OCI-LY7 (cell line): Measurements from ENCODE around the gene DHX57.

Experiments used
- CTCF ChIP-seq: fragments of 200-600 bp; sonication (generic); conservative IDR thresholded peaks from 2 replicates; pipeline ENCODE4 v1.5.1; 2014; ENCODE audit warnings: mild to moderate bottlenecking, antibody characterized with exemption, low read length, moderate library complexity, mixed read lengths
- EZH2phosphoT487 ChIP-seq: fragments of 200-600 bp; sonication (generic); IDR thresholded peaks from 2 replicates; pipeline ENCODE4 v1.6.1; 2018; ENCODE audit warnings: low read depth, borderline replicate concordance, mild to moderate bottlenecking, mixed run types, antibody characterized with exemption, low read length, moderate library complexity, mixed read lengths

GRCh38 chr2:38794235-38794946 is 81.3 kb downstream of the DHX57 start:
- no peak for TF ChIP-seq CTCF
- no peak for TF ChIP-seq EZH2phosphoT487
